Activated CD4-positive, alpha-beta T cell treated with anti-CD3 and anti-CD28 coated beads, Interleukin-2, amount 50 U/mL, for 16 hours (primary cell): Measurements from ENCODE around the gene ZNF862.
A peak's percentile ranks its signal among the peaks of the same experiment; 100 is the strongest.

Source experiments
- DNase-seq: peaks from one replicate; pipeline ENCODE4 v3.0.0-alpha.2; 2020

Gene ZNF862

GRCh38 chr7:149867762-149868622, 29.8 kb downstream of the ZNF862 start:
- no peak for DNase-seq

DNA sequence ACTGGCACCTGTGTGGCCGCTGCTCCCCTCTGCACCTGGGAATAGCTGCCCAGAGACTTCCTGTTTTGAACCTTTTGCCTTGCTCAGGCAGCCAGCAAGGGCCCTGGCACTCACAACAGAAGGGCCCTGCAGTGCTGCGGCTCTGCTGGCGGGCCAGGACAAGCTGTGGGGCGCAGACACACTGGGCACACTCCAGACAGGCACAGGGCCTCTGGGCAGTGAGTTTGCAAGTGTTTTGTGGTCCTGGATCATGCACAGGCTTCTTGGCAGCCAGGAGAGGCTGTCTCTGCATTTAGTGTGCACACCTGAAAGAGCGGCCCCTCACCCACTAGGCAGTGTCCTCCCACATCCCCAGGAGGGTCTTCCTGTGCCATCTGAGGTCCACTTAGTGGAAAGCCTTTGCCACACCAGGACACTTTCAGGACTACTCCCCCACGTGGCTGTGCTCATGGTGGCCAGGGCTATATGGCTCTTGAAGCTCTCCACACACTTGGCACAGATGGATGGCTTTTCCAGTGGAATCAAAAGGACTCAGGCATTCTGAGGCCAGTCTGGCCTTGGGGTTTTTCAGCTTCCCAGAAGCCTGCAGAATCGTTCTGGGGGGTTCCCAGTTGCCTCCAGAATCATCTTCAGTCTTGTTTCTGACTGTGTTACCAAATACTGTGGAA, 30.6 kb downstream of the ZNF862 start:
- no peak for DNase-seq

DNA sequence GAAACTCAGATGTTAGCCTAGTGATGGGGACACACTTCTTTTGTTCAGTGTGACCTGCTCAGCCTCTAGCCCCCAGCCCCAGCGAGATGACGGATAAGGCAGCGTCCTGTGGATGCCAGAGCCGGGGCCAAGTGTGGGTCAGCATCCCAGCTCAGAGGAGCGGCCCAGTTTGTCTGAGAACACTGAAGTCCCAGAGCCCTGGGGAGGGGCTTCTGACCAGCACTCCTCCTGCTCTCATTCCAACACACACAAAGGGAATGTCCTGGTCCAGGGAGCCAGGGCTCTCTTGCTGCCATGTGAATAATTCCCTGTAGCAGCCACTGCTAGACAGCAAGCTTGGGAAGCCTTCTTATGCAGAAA, 31.1 kb downstream of the ZNF862 start:
- DNase-seq = no peak

- peak; percentile 69 for DNase-seq
Observed at GRCh38 chr7:149869867-149870266, 31.7 kb downstream of the ZNF862 start.

DNA sequence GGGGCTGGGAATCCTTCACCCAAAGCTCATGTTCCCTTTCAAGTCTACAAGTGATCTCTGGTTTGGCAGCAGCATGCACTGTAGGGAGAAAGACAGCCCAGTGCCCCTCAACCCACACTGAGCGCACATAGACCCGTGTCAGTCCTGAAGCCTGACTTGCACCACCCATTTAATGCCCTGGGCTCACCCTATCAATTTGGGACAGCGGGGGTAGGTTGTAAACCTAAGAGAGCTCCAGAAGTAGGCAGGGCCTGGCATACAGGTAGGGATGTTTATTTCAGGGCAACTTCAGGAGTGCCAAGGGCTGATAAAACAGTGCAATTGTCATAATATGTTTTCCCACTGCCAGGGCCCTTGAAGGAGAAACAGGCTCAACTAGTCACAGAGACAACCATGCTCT, 32.1 kb downstream of the ZNF862 start:
- no peak for DNase-seq

GRCh38 chr7:149870701-149871483, 32.7 kb downstream of the ZNF862 start:
- no peak for DNase-seq

GRCh38 chr7:149871576-149871975, 33.4 kb downstream of the ZNF862 start:
- DNase-seq = peak; percentile 44

- DNase-seq = peak; percentile 53
Observed at GRCh38 chr7:149872419-149873073, 34.4 kb downstream of the ZNF862 start.

- DNase-seq = peak; percentile 97
Observed at GRCh38 chr7:149873074-149873969, 35.1 kb downstream of the ZNF862 start, which contains the start of gene ATP6V0E2. ATP6V0E2 (plus strand) TSS chr7:149873969; CDS start chr7:149874066, 97 bp downstream.

- DNase-seq = no peak
Observed at GRCh38 chr7:149873970-149874643, 35.9 kb downstream of the ZNF862 start.

DNA sequence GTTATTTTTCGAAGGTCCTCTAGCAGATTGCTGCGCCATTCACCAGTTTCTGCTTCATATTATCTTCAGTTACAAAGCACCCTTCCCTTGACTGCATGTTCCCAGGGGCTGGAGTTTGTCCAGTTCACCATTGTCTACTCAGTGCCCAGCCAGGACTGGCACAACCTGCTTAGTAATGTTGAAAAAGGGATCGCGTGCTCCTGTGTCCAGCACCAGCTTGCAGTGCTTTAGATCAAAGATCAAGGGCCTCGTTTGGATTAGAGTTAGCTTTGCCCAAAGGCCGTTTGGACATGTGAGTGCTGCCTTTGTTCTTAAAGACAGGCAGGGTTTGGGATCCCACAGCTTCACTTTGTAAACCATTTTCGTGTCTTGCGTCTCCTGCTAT, 36.5 kb downstream of the ZNF862 start:
- DNase-seq = no peak

- no peak for DNase-seq
Observed at GRCh38 chr7:149875396-149875795, 37.2 kb downstream of the ZNF862 start.

DNA sequence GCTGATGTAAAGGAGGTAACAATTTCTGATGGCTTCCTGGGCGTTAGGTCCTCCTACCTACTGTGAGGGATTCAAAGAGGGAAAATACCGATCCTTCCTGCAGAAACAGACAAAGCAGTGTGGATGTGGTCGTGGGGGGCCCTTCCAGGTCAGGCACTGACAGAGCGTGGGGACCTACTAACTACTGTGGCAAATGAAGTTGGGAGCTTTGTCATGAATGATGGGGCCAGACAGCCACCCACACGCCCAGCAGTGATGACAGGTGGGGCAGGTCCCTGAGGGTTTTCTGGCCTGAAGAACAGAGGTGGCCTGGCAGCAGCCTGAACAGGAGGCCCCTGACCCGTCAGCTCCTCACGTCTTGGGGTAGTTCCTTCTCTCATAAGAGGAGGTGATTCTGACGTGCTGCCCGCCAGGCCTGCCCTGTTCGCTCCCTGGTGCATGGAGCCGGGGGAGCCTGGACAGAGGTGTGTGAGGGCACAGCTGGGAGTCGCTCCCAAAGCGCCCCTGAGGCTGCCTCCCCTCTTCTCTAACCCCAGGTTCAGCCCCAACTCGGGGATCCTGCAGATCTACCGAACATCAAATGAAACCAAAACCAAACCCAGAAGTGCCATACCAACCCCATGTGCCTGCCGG, 39.8 kb downstream of the ZNF862 start:
- DNase-seq = no peak

DNA sequence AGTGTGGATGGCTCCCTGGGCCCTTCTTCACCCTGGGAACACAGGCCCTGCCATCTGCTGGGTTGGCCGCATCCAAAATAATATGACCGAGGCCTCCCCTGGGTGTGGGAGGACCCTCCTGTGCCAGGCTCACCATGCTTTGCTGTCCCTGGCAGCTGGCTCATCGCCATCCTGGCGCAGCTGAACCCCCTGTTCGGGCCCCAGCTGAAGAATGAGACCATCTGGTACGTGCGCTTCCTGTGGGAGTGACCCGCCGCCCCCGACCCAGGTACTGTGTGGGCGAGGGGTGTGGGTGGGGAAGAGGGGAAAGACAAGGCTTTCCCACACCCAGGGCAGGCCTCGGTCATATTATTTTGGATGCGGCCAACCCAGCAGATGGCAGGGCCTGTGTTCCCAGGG, 40.3 kb downstream of the ZNF862 start:
- DNase-seq = no peak

- DNase-seq = no peak
Observed at GRCh38 chr7:149879271-149879743, 41.1 kb downstream of the ZNF862 start.

DNA sequence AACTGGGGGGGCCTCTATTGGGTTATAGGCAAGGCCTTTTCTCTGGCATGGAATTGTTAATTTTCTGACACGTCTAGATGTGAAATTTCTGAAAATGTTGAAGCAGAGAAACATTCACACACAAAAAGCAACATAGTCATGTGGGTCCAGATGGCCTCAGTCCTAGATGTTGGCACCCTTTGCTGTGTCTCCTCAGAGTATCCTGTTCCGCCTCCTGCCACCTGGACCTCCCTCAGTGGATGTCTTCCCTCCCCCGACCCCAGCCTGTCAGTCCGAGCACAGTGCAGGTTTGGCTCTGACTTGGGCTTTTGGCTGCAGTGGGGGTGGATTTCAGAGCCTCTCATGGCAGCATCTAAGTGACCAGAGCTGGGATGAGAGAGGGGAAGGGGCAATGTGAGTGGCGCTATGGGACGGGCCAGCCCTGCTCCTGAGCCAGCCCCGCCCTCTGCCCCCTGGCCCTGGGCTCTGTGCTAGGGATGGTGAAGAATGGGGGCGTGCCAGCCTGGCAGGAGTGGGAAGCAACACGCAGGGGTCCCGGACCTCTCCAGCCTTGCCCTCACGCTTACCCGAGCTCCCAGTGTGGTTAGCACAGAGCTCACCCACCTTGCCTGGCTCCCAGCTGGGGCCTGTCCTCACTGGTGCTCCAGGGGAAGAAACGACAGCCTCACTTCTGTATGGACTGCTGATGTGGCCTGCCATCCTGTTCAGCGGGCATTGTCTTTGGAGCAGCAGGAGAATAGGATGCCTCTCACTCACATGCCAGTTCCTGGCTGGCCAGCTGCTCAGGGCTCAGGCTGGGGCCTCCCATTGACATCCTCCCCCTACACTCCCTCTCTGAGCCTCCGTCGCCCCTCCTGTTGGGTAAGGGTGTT, 41.8 kb downstream of the ZNF862 start:
- no peak for DNase-seq

DNA sequence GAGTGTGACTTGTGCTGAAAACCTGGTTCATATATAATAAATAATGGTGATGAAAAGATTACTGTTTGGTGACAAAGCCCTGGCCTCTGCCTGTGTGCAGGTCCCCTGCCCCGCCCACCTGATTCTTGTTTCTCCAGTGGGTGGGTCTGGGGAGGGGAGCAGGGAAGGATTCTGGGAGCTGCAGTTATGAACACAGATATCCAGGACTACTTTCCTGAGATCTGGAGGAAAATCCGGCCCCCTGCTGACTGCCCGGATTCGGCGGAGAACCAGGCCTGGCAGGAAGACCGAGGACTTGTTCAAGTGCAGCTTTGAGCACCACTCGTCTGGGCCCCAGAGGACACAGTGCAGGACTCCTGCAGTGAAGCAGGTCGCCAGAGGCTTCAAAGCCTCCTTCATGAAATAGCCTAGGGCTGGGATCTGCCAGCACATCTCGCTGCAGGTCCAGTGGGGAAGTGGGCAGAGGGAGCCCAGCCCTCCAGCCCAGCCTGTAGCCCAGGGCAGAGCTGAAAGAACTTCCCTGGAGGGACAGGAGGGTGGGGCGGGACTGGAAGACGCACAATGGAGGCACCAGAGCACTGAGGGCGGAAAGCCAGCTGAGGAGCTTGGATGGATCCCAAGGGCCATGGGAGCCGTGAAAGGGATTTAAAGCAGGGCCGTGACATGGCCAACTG, 42.6 kb downstream of the ZNF862 start:
- no peak for DNase-seq

GRCh38 chr7:149881328-149882247, 43.4 kb downstream of the ZNF862 start:
- DNase-seq = no peak
